T-helper 2 cell treated with Interferon-gamma antibody and Interleukin-4, amounts not matched to agents 5 μg/mL and 100 μg/mL, for 36 hours (primary cell): ENCODE measurements around the gene TP53BP2.
"Not testable (repeated sequence)": the region's sequence is repeated elsewhere in the genome, so short reads cannot be mapped to it uniquely, and the experiment has no call there.

ENCODE experiments used
- DNase-seq: peaks from one replicate; pipeline ENCODE4 v3.0.0; 2021; ENCODE audit warnings: low spot score
- H3K27ac Mint-ChIP-seq: one replicate; pipeline ENCODE4 v1.8.0; 2021; ENCODE audit warnings: mild to moderate bottlenecking, mixed read lengths
- H3K27me3 Mint-ChIP-seq: one replicate; pipeline ENCODE4 v1.8.0; 2021; ENCODE audit warnings: low read depth, mixed read lengths
- H3K36me3 Mint-ChIP-seq: one replicate; pipeline ENCODE4 v1.8.0; 2021; ENCODE audit warnings: low read depth, mixed read lengths
- H3K4me1 Mint-ChIP-seq: one replicate; pipeline ENCODE4 v1.8.0; 2021; ENCODE audit warnings: low read depth, mixed read lengths
- H3K4me3 Mint-ChIP-seq: one replicate; pipeline ENCODE4 v1.8.0; 2022; ENCODE audit warnings: mild to moderate bottlenecking, moderate library complexity, mixed read lengths
- H3K9me3 Mint-ChIP-seq: one replicate; pipeline ENCODE4 v1.8.0; 2021; ENCODE audit warnings: mixed read lengths

The TP53BP2 gene

GRCh38 chr1:223845037-223845809, 524 bp downstream of the TP53BP2 start:
- peak; percentile 59 for DNase-seq
- H3K36me3 Mint-ChIP-seq: peaks cover 5% of the 10 kb centered on the region
- peaks cover 5% of the 10 kb centered on the region for H3K9me3 Mint-ChIP-seq
- H3K4me3 Mint-ChIP-seq: peak overlapping the region; percentile 93
- H3K4me1 Mint-ChIP-seq: peaks cover 32% of the 10 kb centered on the region
- H3K27ac Mint-ChIP-seq: peak overlapping the region; percentile 95
- peaks cover 6% of the 10 kb centered on the region for H3K27me3 Mint-ChIP-seq

DNA sequence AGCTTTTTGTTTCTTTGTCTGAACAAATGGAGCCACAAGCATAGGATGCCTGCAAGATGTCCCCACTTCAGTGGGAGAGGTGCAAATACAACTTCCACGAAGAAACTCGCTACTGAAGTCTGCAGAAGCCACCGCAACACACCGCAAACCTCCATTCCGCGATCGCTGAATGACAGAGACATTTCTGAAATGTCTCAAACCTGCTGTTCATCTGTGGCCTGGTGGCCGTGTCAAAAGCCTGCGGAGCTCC, 1.0 kb downstream of the TP53BP2 start:
- peaks cover 35% of the 10 kb centered on the region for H3K4me1 Mint-ChIP-seq
- peak; percentile 73 for DNase-seq
- H3K4me3 Mint-ChIP-seq: peak overlapping the region; percentile 93
- H3K36me3 Mint-ChIP-seq: peaks cover 5% of the 10 kb centered on the region
- peaks cover 3% of the 10 kb centered on the region for H3K27me3 Mint-ChIP-seq
- peaks cover 2% of the 10 kb centered on the region for H3K9me3 Mint-ChIP-seq
- H3K27ac Mint-ChIP-seq: peak overlapping the region; percentile 95

DNA sequence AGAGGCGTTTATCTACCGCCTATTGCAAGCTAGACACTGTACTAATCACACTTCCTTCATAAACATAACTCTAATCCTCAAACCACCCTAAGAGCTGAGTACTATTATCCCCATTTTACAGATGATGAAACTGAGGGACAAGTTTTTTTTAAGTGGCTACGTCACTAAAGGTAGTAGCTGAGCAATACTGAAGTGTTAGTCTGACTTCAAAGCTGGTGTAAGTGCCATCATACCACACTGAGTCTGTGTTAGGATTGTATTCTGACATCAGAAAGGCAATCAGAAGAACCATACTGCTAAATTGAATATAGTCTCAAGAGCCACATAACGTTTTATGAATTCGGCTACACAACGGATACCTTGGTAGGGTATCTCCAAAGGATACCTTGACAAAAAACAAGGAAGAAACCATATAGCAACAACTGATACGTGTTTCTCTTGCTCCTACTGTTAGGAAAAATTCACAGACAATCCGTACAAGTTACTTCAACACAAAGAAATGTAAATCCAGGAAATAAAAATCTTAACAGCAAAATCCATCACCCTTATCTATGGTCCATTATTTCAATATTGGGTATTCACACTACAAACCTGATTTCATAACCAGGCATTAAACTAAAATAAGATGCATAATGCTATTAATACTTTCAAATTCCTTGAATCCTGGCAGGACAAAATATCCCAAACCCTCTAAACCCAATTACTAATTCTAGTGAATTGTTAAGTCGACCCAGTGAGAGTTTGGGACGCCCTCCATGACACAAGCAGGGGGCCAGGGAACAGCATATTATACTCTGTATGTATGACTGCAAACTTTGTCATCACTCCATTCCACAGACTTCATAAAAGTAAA, 1.6 kb downstream of the TP53BP2 start:
- Mint-ChIP-seq H3K4me3 (peak overlapping the region; percentile 93), H3K4me1 (peaks cover 32% of the 10 kb centered on the region), H3K36me3 (peaks cover 5% of the 10 kb centered on the region), H3K9me3 (no peaks in the 10 kb centered on the region), H3K27ac (no peak overlapping the region), H3K27me3 (no peaks in the 10 kb centered on the region)
- DNase-seq: no peak

DNA sequence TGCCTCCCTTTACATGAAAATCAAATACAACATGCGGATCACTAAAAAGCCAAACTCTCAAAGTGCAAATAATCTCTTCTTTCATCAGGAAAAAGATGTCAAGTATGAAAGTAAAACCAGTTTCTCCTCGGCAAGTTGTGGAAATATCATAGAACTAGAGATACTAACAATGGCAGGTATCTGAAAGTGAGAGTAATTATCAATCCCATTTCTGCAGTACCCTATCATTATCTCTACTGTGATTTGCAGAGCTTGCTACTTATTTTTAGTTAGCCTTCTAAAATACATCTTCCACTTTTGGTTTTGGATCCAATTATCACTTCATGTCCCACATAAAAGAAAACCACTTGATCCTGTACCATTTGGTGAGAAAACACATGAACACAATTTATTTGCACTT, 3.0 kb downstream of the TP53BP2 start:
- Mint-ChIP-seq H3K9me3 (no peaks in the 10 kb centered on the region), H3K36me3 (peaks cover 8% of the 10 kb centered on the region), H3K27me3 (no peaks in the 10 kb centered on the region), H3K27ac (no peak overlapping the region), H3K4me3 (peak overlapping the region; percentile 2), H3K4me1 (peaks cover 36% of the 10 kb centered on the region)
- DNase-seq: no peak

DNA sequence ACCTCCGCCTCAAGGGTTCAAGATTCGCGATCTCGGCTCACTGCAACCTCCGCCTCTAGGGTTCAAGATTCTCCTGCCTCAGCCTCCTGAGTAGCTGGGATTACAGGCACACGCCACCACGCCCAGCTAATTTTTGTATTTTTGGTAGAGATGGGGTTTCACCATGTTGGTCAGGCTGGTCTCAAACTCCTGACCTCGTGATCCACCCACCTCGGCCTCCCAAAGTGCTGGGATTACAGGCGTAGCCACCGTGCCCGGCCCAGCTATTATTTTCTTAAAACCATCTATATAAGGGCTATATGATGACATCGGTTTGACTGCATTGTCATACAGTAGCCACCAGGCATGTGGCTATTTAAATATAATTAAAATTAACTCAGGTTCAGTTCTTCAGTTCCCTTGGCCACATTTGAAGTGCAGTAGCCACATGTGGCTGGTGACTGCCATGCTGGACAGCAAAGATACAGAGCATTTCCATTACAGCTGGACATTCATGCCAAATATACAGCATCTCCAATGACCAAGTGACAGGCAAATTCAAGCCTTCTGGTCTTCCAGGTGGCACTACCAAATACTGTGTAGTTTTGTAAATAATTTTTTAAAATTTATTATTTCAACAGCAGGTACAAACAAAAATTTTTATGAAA, 3.6 kb downstream of the TP53BP2 start:
- not testable (repeated sequence) for DNase-seq, H3K36me3 Mint-ChIP-seq, H3K27ac Mint-ChIP-seq, H3K27me3 Mint-ChIP-seq, H3K9me3 Mint-ChIP-seq, H3K4me3 Mint-ChIP-seq
- peaks cover 33% of the 10 kb centered on the region for H3K4me1 Mint-ChIP-seq

DNA sequence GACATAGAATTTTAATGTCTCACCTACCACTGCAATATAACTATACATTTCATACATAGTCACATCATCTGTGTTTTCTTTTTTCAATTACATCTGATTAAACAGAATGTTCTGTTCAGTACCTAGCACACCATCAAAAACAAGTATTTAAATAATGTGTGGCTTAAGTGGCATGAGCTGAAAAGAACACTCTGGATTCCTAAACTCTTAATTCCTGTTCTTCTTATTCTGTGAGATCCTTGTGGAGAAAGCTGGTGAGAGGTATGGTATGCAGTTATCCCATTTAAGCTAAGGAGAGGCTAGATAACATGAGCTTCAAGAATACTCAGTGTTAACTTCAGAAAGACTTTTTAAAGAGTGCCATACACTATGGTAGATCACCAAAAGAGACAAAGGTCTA, 5.5 kb downstream of the TP53BP2 start:
- Mint-ChIP-seq H3K4me3 (no peak overlapping the region), H3K27ac (no peak overlapping the region), H3K9me3 (no peaks in the 10 kb centered on the region), H3K27me3 (no peaks in the 10 kb centered on the region), H3K36me3 (peaks cover 8% of the 10 kb centered on the region), H3K4me1 (peaks cover 26% of the 10 kb centered on the region)
- DNase-seq: no peak

- H3K4me3 Mint-ChIP-seq: no peak overlapping the region
- no peaks in the 10 kb centered on the region for H3K9me3 Mint-ChIP-seq
- H3K27me3 Mint-ChIP-seq: no peaks in the 10 kb centered on the region
- peaks cover 18% of the 10 kb centered on the region for H3K4me1 Mint-ChIP-seq
- DNase-seq: no peak
- H3K36me3 Mint-ChIP-seq: peaks cover 3% of the 10 kb centered on the region
- no peak overlapping the region for H3K27ac Mint-ChIP-seq
Measured at GRCh38 chr1:223838125-223838854, 7.5 kb downstream of the TP53BP2 start.

DNA sequence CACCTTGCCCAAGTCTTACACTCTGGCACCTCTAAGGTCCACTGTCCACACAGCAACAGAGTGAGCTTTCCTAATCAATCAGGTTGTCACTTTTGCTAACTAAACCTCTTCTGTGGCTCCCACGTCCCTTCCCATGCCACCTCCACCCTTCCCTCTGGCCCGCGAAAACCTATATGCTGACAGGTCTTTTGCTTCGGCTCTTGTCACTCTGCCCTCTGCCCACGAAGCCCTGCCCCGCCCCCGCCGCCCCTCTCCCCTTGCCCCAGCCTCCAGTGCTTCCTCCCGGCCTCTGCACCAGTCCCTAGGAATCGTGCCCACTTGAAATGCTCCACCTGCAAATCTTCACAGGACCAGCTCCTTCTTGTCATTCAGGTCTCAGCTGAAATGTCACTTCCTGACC, 8.1 kb downstream of the TP53BP2 start:
- H3K27ac Mint-ChIP-seq: no peak overlapping the region
- H3K4me1 Mint-ChIP-seq: peaks cover 17% of the 10 kb centered on the region
- no peak overlapping the region for H3K4me3 Mint-ChIP-seq
- no peak for DNase-seq
- peaks cover 3% of the 10 kb centered on the region for H3K36me3 Mint-ChIP-seq
- no peaks in the 10 kb centered on the region for H3K27me3 Mint-ChIP-seq
- no peaks in the 10 kb centered on the region for H3K9me3 Mint-ChIP-seq

DNA sequence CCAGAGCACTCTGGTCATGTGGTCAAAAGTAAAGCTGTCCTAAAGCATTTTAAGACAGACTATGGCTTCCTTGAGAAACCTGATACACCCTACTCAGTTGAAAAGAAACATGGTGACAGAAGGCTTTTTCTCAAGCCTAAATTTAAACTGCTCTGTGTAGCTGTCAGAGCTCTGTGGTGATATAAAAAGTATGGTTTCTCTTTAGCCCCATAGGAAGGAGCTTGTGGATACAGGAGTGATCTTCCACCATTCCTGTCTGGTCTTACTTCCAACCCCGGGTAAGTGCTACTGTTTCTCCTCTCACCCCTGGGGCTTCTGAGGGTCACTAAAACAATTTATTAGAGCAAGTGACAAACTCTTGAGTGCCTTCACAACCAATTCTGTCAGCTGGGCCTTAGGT, 8.5 kb downstream of the TP53BP2 start:
- no peak overlapping the region for H3K27ac Mint-ChIP-seq
- H3K27me3 Mint-ChIP-seq: no peaks in the 10 kb centered on the region
- H3K4me3 Mint-ChIP-seq: no peak overlapping the region
- DNase-seq: no peak
- H3K4me1 Mint-ChIP-seq: peaks cover 20% of the 10 kb centered on the region
- H3K9me3 Mint-ChIP-seq: no peaks in the 10 kb centered on the region
- H3K36me3 Mint-ChIP-seq: peaks cover 3% of the 10 kb centered on the region

DNA sequence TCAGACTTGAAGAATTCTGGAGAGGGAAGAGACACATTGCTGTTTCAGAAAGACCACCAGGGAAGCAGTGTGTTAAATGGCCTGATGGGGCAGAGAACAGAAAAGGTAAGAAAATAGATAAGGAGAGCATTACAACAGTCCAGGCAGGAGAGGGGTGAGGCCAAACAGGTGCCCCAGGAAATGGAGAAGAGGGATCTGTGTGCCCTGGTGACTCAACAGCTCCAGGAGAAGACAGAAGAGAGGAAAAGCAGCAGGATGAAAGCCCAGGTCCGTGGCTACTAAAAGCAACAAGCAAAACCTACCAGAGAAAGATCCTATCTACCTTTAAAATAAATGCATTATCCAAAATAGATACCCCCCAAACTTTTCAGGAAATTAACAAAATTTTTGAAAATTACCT, 9.2 kb downstream of the TP53BP2 start:
- H3K9me3 Mint-ChIP-seq: no peaks in the 10 kb centered on the region
- peaks cover 27% of the 10 kb centered on the region for H3K4me1 Mint-ChIP-seq
- no peak for DNase-seq
- no peaks in the 10 kb centered on the region for H3K27me3 Mint-ChIP-seq
- H3K4me3 Mint-ChIP-seq: no peak overlapping the region
- peaks cover 3% of the 10 kb centered on the region for H3K36me3 Mint-ChIP-seq
- no peak overlapping the region for H3K27ac Mint-ChIP-seq

- Mint-ChIP-seq H3K4me3 (no peak overlapping the region), H3K36me3 (peaks cover 3% of the 10 kb centered on the region), H3K27ac (no peak overlapping the region), H3K4me1 (peaks cover 28% of the 10 kb centered on the region), H3K9me3 (no peaks in the 10 kb centered on the region), H3K27me3 (no peaks in the 10 kb centered on the region)
- DNase-seq: no peak
Measured at GRCh38 chr1:223835754-223836153, 10.0 kb downstream of the TP53BP2 start.

- Mint-ChIP-seq H3K4me1 (peaks cover 25% of the 10 kb centered on the region), H3K4me3 (no peak overlapping the region), H3K9me3 (no peaks in the 10 kb centered on the region), H3K36me3 (peaks cover 3% of the 10 kb centered on the region), H3K27ac (no peak overlapping the region), H3K27me3 (no peaks in the 10 kb centered on the region)
- DNase-seq: peak; percentile 49
Measured at GRCh38 chr1:223834660-223835263, 11.0 kb downstream of the TP53BP2 start.

- no peaks in the 10 kb centered on the region for H3K27me3 Mint-ChIP-seq
- H3K9me3 Mint-ChIP-seq: no peaks in the 10 kb centered on the region
- H3K36me3 Mint-ChIP-seq: peaks cover 3% of the 10 kb centered on the region
- no peak overlapping the region for H3K4me3 Mint-ChIP-seq
- no peak for DNase-seq
- peaks cover 28% of the 10 kb centered on the region for H3K4me1 Mint-ChIP-seq
- H3K27ac Mint-ChIP-seq: no peak overlapping the region
Measured at GRCh38 chr1:223833948-223834347, 11.8 kb downstream of the TP53BP2 start.
